CD1c-positive myeloid dendritic cell (primary cell): ENCODE results near the gene GCSH.
A peak's percentile ranks its signal among the peaks of the same experiment; 100 is the strongest.

Experiments
- DNase-seq: peaks from one replicate; pipeline ENCODE4 v3.0.0-alpha.2; 2016; ENCODE audit errors: extremely low spot score

Gene GCSH

GRCh38 chr16:81105946-81106345 is 9.8 kb upstream of the GCSH start:
- no peak for DNase-seq

DNA sequence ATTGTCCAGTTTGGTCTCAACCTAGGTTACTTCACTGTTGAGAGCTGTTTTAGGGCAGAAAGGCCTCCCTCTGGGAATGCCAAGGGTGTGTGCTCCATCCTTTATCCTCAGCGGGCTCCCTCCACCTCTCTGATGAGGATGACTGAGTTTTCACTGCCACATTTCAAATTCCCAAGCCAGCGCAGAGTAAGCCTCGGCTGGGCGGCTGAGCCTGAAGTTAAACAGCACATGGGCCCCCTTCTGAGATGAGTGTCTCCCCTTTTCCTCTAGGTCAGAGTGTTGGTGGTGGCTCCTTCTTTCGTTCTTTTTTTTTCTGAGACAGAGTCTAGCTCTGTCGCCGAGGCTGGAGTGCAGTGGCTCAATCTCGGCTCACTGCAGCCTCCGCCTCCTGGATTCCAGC is 5.5 kb upstream of the GCSH start:
- DNase-seq = no peak

- no peak for DNase-seq
Observed at GRCh38 chr16:81099958-81100357, 3.8 kb upstream of the GCSH start.

- DNase-seq = no peak
Observed at GRCh38 chr16:81097230-81097629, 1.0 kb upstream of the GCSH start.

DNA sequence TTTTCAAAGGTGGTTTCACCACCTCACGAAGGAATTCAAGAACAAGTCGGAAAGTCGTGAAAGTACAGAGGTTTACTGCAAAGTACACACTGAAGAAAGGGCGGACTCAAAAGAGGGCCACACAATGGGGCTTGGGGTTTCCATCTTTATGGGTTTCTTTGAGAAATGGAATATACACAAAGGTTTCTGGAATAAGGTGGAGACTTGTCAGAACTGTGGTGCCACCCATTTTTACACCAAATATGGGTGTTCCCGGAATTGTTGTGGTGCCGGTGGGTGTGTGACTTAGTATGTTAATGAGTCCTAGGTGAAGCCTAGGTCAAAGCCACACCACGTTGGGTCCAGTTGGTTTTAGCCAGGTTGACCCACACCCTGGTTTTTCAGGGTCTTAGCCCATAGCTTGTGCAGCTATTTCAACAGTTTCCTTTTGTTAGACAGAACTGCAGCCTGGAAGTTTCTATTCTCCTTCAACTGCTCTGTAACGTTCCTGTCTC is 567 bp upstream of the GCSH start:
- no peak for DNase-seq

GRCh38 chr16:81095653-81095952 is 592 bp downstream of the GCSH start:
- no peak for DNase-seq

GRCh38 chr16:81094771-81095251 is 1.4 kb downstream of the GCSH start:
- no peak for DNase-seq

GRCh38 chr16:81088836-81089235 is 7.4 kb downstream of the GCSH start:
- DNase-seq = no peak

- DNase-seq = no peak
Observed at GRCh38 chr16:81081014-81081413, 15.2 kb downstream of the GCSH start.

DNA sequence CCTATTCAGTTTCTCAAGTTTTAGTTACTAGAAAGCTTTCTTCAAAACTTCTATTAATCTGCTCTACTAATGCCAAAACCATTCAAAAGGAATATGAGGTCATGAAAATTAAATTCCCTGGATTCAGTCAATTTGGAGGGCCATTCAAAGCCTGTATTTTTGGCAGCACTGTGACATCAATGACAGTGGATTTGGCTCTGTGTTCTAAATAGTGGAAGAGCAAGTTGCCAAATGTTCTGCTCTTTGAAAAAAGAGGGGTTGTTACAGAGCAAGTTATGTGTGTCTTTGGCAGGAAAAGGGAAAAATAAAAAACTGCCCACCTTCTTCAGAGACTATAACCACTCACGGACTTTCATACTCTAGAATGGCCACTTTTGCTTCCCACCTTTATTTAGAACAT is 16.0 kb downstream of the GCSH start:
- DNase-seq = no peak

- peak; percentile 97 for DNase-seq
Observed at GRCh38 chr16:81077076-81077940, 18.9 kb downstream of the GCSH start, which contains the start of gene C16orf46. TSS of gene C16orf46 (minus strand) at chr16:81077238. CDS start at chr16:81063955, 13,283 bp downstream.

DNA sequence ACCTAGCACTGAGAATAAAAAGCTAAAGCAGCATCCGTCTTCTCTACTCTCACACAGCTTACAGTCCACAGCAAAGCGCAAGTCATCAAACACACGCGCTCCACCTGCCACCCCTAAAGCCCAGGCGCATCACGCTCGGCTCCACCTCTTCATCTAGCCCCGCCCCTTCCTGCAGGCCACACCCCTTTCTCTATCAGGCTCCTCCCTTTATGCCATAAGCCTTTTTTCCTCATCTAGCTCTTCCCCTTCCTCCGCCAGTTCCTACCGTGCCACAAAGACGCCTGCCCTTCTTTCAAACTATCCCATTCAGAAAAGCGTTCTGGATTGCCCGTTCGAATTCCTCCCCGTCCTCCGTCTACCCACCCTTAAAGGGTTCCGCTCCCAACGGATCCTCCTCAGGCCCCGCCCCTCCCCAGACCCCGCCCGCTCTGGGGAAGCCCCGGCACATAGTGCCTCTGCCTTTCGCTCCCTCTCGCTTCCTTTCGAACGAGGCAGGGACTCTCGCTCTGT is 19.6 kb downstream of the GCSH start:
- peak; percentile 91 for DNase-seq

- DNase-seq = no peak
Observed at GRCh38 chr16:81073560-81074330, 22.4 kb downstream of the GCSH start.

- DNase-seq = peak; percentile 56
Observed at GRCh38 chr16:81071805-81072204, 24.4 kb downstream of the GCSH start.

GRCh38 chr16:81070979-81071378 is 25.2 kb downstream of the GCSH start:
- DNase-seq = no peak

DNA sequence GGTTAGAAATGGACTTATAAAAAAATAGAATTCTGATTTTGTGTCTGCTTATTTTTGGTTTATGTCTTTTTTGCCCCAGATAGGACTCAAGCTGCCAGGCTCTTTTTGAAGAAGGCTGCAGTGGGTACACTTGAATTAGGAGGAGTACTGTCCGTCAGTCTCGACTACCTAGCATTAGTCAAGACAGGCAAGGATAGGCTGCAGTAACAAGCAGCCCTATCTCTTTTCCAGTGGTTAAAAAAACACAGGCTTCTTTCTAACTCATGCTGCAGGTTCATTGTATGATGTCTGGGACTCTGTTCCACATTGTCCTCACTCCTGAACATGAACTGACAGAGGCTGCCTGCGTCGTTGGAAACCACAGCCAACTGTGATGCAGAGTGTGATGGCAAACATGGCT is 27.1 kb downstream of the GCSH start:
- no peak for DNase-seq

DNA sequence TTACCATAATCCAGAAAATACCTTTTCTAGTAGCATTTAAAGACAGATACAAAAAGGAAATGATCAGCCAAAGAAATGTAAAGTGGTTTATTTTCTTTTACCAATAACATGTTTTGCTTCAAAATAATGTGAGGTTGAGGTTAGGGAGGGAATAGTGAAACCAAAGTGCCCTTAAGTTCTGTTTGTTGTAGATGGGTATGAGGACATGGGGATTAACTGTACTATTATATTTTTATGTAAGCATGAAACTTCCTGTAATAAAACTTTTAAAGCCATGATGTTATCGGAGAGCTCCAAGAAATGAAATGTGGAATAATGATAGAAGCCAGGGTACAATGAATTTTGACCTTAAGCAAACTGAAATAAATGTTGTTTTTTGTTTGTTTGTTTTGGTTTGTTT is 29.0 kb downstream of the GCSH start:
- DNase-seq = no peak

- DNase-seq = no peak
Observed at GRCh38 chr16:81066681-81067080, 29.5 kb downstream of the GCSH start.

GRCh38 chr16:81061871-81062608 is 34.2 kb downstream of the GCSH start:
- no peak for DNase-seq

GRCh38 chr16:81061307-81061640 is 34.9 kb downstream of the GCSH start:
- no peak for DNase-seq

DNA sequence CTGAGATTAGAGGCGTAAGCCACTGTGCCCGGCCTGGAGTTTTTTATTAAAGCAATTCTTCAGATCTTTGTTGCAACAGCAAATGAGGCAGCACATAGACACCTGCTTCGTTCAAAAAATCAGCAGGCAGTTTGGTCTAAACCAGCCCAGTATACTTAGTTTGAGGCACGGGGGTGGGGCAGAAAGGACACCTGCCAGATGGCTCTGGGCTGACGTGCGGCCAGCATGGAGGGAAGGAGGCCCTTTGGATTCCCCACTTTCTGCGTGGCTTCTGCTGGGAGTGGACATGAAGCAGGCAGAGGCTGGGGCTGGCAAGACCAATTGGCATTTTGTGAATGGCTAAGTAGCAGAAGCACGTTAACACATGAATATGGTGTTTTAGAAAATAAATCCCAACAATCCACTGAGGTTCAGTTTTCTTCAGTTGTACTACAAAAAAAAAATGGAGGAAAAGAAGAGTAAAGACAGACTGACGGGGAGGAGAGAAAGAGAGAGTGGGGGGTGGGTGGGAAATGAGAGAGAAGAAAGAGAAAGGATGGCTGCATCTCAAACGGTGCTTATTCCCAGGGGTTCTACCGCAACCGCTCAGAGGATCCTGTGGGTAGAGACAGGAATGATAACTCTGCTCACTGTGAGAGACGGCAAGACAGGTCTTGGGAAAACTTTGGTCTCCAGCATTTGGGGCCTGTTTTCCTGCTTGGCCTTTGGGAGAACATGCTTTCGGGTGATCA is 35.5 kb downstream of the GCSH start:
- DNase-seq = no peak
